GM23248 (cell line): Measurements from ENCODE around the gene KRTAP4-8. TPM values are rescaled to one million over a fixed set of nuclear protein-coding genes. Genes with fewer than 3 reads are reported as not detected.
"Not testable (repeated sequence)": the region's sequence is repeated elsewhere in the genome, so short reads cannot be mapped to it uniquely, and the experiment has no call there.

Source experiments
- DNase-seq: peaks from one replicate; pipeline ENCODE4 v3.0.0-alpha.2; 2015
- H2AFZ ChIP-seq: fragments of 200-600 bp; sonication (generic); 2 replicates; pipeline ENCODE4 v1.6.1; 2016; ENCODE audit warnings: antibody characterized with exemption
- H3F3A ChIP-seq: fragments of 200-600 bp; sonication (generic); 2 replicates; pipeline ENCODE4 v1.6.1; 2016; ENCODE audit warnings: mild to moderate bottlenecking, antibody characterized with exemption, mixed run types; ENCODE audit not compliant: insufficient read depth
- H3K27ac ChIP-seq: fragments of 200-600 bp; sonication (generic); 2 replicates; pipeline ENCODE4 v1.5.1; 2016; ENCODE audit warnings: mild to moderate bottlenecking
- H3K27me3 ChIP-seq: fragments of 200-600 bp; sonication (generic); replicated peaks from 2 replicates; pipeline ENCODE4 v1.6.1; 2016; ENCODE audit warnings: mild to moderate bottlenecking; ENCODE audit not compliant: insufficient read depth
- H3K36me3 ChIP-seq: fragments of 200-600 bp; sonication (generic); 2 replicates; pipeline ENCODE4 v1.6.1; 2016; ENCODE audit warnings: low read depth, mild to moderate bottlenecking
- H3K4me1 ChIP-seq: fragments of 200-600 bp; sonication (generic); 2 replicates; pipeline ENCODE4 v1.6.1; 2016; ENCODE audit warnings: mild to moderate bottlenecking; ENCODE audit not compliant: insufficient read depth
- H3K4me2 ChIP-seq: fragments of 200-600 bp; sonication (generic); one replicate; pipeline ENCODE4 v1.6.1; 2016; ENCODE audit warnings: mild to moderate bottlenecking; ENCODE audit not compliant: unreplicated experiment
- H3K4me3 ChIP-seq: fragments of 200-600 bp; sonication (generic); 2 replicates; pipeline ENCODE4 v1.5.1; 2016; ENCODE audit warnings: mild to moderate bottlenecking
- H3K79me2 ChIP-seq: fragments of 200-600 bp; sonication (generic); 2 replicates; pipeline ENCODE4 v1.6.1; 2016; ENCODE audit warnings: mild to moderate bottlenecking; ENCODE audit not compliant: insufficient read depth
- H3K9ac ChIP-seq: fragments of 200-600 bp; sonication (generic); 2 replicates; pipeline ENCODE4 v1.6.1; 2016; ENCODE audit warnings: mild to moderate bottlenecking
- H3K9me2 ChIP-seq: fragments of 200-600 bp; sonication (generic); 2 replicates; pipeline ENCODE4 v1.6.1; 2016; ENCODE audit warnings: mixed run types, mild to moderate bottlenecking, moderate library complexity; ENCODE audit not compliant: insufficient read depth
- H3K9me3 ChIP-seq: fragments of 200-600 bp; sonication (generic); one replicate; pipeline ENCODE4 v1.6.1; 2017; ENCODE audit warnings: low read depth
- H4K20me1 ChIP-seq: fragments of 200-600 bp; sonication (generic); 2 replicates; pipeline ENCODE4 v1.6.0; 2016; ENCODE audit not compliant: insufficient read depth
- EZH2 ChIP-seq: fragments of 200-600 bp; sonication (generic); IDR thresholded peaks from 2 replicates; pipeline ENCODE4 v1.6.1; 2018; ENCODE audit warnings: antibody characterized with exemption, mild to moderate bottlenecking; ENCODE audit not compliant: insufficient read depth, poor library complexity, severe bottlenecking
- EZH2phosphoT487 ChIP-seq: fragments of 200-600 bp; sonication (generic); IDR thresholded peaks from 2 replicates; pipeline ENCODE4 v1.6.1; 2018; ENCODE audit warnings: antibody characterized with exemption, moderate library complexity, mild to moderate bottlenecking, low read depth; ENCODE audit not compliant: insufficient read depth
- WGBS, 2 experiments: methylation state at CpG; one replicate each; pipeline ENCODE4 v1.1.6; 2015 to 2017; ENCODE audit warnings: low lambda C conversion rate in 2 of 2, low coverage in 1 of 2; ENCODE audit errors: missing lambda C conversion rate in 2 of 2; 5-methylcytosine and 5-hydroxymethylcytosine counted together
- in situ Hi-C: fragments of 300-500 bp; cut with MboI; formaldehyde crosslinking; loops from 2 replicates; pipeline ENCODE4 v1.15.0; 2020
- polyA plus RNA-seq: library from polyadenylated mRNA; unstranded; fragments of >200 nt; fragmentation: Nextera tagmentation; extraction: Ambion mirVana; gene quantifications from 2 replicates; pipeline ENCODE4 v1.2.1, GENCODE V29; 2016
- total RNA-seq: library from RNA; depleted of rRNA; stranded (reverse); fragments of >200 nt; shearing (Covaris generic); gene quantifications from 2 replicates; pipeline ENCODE4 v1.2.3, GENCODE V29; 2014

Gene KRTAP4-8
- total and polyA plus RNA-seq, 2 experiments from 2014 or later = not detected

DNA sequence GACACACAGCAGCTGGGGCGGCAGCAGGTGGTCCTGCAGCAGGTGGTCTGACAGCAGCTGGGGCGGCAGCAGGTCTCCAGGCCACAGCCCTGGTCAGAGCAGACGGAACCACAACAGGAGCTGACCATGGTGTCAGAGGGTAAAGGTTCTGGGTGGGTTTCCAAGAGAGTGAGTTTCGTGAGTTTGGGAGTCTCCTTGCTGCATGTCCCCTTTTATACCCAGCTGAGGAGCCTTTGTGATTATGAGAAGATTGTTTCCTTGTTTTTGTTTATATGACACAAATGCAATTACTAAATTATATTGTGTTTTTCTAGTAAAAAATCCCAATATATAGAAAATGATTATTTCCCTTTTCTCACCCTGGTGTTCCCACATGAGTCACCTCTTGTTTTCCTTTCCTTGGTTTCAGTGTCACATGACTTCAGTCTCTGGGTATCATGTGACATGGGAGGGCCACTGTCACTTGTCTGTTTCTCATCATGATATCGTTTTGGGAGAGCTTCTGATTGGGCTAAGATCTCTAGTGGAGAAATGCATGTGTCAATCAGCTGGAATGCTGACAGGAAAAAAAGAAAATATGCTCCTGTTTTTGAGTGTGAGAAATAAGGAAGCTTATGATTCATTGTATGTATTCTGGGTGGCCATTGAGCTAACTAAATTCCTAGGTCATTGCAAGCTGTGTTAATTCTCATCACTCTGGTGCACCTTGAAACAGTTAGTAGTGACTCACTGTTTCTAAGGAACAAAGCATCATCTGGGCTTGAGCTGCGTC, 42.6 kb upstream of the KRTAP4-8 start, which contains the start of gene KRTAP4-6:
KRTAP4-6 (minus strand) TSS at position 185 of the 772 bp plus-strand sequence; CDS start at position 128, 57 bp downstream.
- peak; percentile 95 for DNase-seq
- Histone ChIP-seq H3K9me3 (no peaks in the 10 kb centered on the region), H3K9me2 (peaks cover 2% of the 10 kb centered on the region; the same call in 1 of the 2 replicates), H3F3A (peaks cover 13% of the 10 kb centered on the region), H2AFZ (no peak within 1 kb of the TSS), H3K79me2 (no peaks in the 10 kb centered on the region), H3K27me3 (no peaks in the 10 kb centered on the region), H4K20me1 (no peaks in the 10 kb centered on the region), H3K4me3 (no peak within 1 kb of the TSS), H3K27ac (peak within 1 kb of the TSS; percentile 83), H3K9ac (peak within 1 kb of the TSS; percentile 10; the same call in 1 of the 2 replicates), H3K4me2 (peak within 1 kb of the TSS; percentile 38), H3K36me3 (no peaks in the 10 kb centered on the region), H3K4me1 (peaks cover 14% of the 10 kb centered on the region)
- WGBS, 2 experiments = 67 to 68% methylated on average over 6 of the region's 6 CpGs
- TF ChIP-seq EZH2 (no peak), EZH2phosphoT487 (0 out of 2 replicates have a peak, but pooled peaks have one; percentile 32)
- in situ Hi-C loops = no loop called here

DNA sequence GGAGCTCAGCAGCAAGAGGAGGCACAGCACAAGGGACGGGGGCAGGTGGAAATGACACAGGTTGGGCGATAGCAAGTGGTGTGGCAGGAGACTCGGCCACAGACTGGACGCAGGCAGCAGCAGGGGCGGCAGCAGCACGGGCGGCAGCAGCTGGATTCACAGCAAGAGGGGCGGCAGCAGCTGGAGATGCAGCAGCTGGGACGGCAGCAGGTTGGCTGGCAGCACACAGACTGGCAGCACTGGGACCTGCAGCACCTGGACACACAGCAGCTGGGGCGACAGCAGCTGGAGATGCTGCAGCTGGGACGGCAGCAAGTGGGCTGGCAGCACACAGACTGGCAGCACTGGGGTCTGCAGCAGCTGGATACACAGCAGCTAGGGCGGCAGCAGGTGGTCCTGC, 41.9 kb upstream of the KRTAP4-8 start:
- Histone ChIP-seq H3F3A (peaks cover 13% of the 10 kb centered on the region), H3K4me1 (peaks cover 14% of the 10 kb centered on the region)
- H3K79me2 ChIP-seq, H3K27ac ChIP-seq, H4K20me1 ChIP-seq, H3K4me3 ChIP-seq, H3K4me2 ChIP-seq, in situ Hi-C loops, DNase-seq, H3K36me3 ChIP-seq, H3K9me2 ChIP-seq, H2AFZ ChIP-seq, H3K9me3 ChIP-seq, H3K27me3 ChIP-seq, H3K9ac ChIP-seq: not testable (repeated sequence)
- WGBS, 2 experiments = 90 to 91% methylated on average over 11 to 12 of the region's 12 CpGs

DNA sequence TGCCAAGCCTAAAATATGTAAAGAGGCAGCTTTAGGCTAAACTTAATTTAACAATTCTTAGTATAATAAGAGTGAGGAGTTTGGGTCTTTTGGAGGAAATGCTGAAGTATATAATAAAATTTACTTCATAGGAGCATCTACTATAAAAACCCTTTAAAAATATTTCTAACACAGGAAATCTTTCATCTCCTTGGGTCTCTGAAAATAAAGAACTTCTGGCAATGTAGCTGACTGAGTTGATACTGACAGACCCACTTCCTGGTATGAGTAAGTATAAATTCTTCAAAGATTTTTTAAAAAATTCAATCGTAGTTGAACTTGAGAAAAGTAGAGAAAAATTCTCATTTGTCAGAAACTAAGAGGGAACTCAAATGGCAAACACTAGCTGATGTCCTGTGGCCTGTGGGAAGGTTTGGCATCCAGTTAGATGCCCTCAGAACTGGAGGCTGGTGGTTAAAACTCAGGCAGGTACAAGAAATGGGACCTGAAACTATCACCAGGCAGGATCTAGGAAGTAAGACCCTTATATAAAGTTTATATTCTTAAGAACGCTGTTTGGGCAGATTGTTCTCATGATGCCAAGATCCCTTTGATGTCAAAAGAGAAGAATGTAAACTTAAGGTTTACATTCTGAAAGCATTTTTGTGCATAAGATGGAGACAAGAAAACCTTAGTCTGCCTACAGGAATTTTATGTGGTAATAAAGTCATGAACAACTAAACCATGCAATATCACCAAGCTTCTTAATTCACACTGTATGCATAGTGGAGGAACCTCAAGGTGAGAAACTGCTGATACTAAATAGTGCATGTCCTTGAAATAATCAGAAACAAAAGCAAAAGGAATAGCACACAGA, 36.2 kb upstream of the KRTAP4-8 start:
- H3F3A ChIP-seq = peaks cover 28% of the 10 kb centered on the region; the same call in 1 of the 2 replicates
- no peaks in the 10 kb centered on the region for H3K9me3 ChIP-seq
- peak overlapping the region; percentile 24 for H3K4me2 ChIP-seq
- no peaks in the 10 kb centered on the region for H3K36me3 ChIP-seq
- DNase-seq = no peak
- H3K27ac ChIP-seq = peak overlapping the region; percentile 33
- in situ Hi-C loops = no loop called here
- H3K4me1 ChIP-seq = peaks cover 28% of the 10 kb centered on the region
- H3K79me2 ChIP-seq = no peaks in the 10 kb centered on the region
- H3K9ac ChIP-seq = no peak overlapping the region
- H3K27me3 ChIP-seq = no peaks in the 10 kb centered on the region
- no peak overlapping the region for H3K4me3 ChIP-seq
- peak overlapping the region; percentile 72 for H2AFZ ChIP-seq
- peaks cover 2% of the 10 kb centered on the region; the same call in 1 of the 2 replicates for H3K9me2 ChIP-seq
- H4K20me1 ChIP-seq = no peaks in the 10 kb centered on the region
- TF ChIP-seq EZH2phosphoT487 (no peak), EZH2 (no peak)
- 70 to 72% methylated on average over 2 of the region's 2 CpGs for WGBS, 2 experiments

DNA sequence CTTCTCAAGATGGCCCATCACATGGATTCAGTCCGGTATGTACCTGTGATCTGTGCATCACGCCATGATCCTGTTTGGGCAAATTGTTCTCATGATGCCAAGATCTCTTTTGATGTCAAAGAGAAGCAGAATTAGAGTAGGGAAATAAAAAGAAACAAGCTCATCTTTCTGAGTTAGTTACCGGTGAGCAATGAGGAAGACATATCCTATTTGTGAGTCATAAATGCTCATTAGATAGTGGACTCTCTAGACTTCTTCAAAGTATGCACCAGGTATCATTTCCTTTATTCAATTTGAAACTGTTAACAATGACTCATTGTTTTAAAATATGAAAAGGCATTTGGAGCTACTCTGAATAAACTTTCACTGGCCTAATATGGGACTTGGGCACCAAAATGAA, 34.0 kb upstream of the KRTAP4-8 start:
- no peak for TF ChIP-seq EZH2phosphoT487
- no peak for TF ChIP-seq EZH2
- Histone ChIP-seq H3K4me1 (peaks cover 28% of the 10 kb centered on the region), H3K27me3 (no peaks in the 10 kb centered on the region), H3K9me2 (no peaks in the 10 kb centered on the region), H3K36me3 (no peaks in the 10 kb centered on the region), H3K79me2 (no peaks in the 10 kb centered on the region), H3K4me2 (peak overlapping the region; percentile 50), H4K20me1 (no peaks in the 10 kb centered on the region), H3K9me3 (no peaks in the 10 kb centered on the region), H3K4me3 (no peak overlapping the region), H3K27ac (peak overlapping the region; percentile 7; the same call in 1 of the 2 replicates), H2AFZ (peak overlapping the region; percentile 53), H3F3A (peaks cover 28% of the 10 kb centered on the region; the same call in 1 of the 2 replicates), H3K9ac (no peak overlapping the region)
- WGBS, 2 experiments = 51 to 52% methylated on average over 3 of the region's 3 CpGs
- peak; percentile 51 for DNase-seq
- in situ Hi-C loops = no loop called here
